GM12801 (cell line): Measurements from ENCODE around the gene DCUN1D5.

Source experiments
- TF ChIP-seq, protein P1 (sequence below): IDR thresholded peaks from one replicate; pipeline ENCODE4 v1.5.1; 2011; ENCODE audit warnings: control low read depth; ENCODE audit not compliant: insufficient read length; ENCODE audit errors: extremely low read depth

DCUN1D5 gene

DNA sequence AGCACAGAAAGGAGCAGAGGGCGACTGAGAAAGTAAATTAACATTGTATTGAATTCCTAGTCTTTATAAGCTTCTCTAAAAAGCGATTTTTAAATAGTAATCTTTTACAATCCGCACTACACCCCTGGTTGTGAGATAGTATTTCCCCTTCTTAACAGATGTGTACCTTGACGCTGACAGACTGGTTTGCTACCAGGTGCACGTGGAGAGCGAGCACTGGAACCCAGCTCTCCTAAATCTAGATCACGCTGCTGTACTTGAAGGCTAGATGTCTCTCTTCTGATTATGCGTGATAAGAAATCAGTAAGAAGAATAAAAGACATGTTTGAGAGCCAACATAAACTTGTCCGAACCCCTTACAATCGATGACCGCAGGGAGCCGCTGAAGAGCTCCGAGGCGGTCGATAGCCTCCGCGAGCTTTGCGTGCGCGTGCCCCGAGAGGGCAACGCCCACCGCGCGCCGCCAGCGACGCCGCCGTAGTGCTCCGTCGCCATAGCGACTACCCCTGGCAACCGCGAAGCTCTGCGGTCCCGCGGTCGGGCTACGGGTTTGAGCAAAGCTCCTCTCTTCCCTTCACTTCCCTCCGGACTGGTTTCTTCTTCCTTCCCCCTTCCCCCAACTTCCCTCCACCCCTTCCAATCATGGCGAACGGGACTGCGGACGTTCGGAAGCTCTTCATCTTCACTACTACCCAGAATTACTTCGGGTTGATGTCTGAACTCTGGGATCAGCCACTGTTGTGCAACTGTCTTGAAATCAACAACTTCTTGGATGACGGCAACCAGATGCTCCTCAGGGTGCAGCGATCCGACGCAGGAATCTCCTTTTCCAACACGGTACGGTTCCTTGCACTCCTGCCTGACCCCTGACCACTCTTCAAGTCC, 17.2 kb upstream of the DCUN1D5 start, which contains the start of gene DYNC2H1:
Gene DYNC2H1 (plus strand): TSS at position 494 of the 885 bp plus-strand sequence. CDS start 149 bp downstream, at position 643.
- TF ChIP-seq, protein P1, sequence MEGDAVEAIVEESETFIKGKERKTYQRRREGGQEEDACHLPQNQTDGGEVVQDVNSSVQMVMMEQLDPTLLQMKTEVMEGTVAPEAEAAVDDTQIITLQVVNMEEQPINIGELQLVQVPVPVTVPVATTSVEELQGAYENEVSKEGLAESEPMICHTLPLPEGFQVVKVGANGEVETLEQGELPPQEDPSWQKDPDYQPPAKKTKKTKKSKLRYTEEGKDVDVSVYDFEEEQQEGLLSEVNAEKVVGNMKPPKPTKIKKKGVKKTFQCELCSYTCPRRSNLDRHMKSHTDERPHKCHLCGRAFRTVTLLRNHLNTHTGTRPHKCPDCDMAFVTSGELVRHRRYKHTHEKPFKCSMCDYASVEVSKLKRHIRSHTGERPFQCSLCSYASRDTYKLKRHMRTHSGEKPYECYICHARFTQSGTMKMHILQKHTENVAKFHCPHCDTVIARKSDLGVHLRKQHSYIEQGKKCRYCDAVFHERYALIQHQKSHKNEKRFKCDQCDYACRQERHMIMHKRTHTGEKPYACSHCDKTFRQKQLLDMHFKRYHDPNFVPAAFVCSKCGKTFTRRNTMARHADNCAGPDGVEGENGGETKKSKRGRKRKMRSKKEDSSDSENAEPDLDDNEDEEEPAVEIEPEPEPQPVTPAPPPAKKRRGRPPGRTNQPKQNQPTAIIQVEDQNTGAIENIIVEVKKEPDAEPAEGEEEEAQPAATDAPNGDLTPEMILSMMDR, result no peak

DNA sequence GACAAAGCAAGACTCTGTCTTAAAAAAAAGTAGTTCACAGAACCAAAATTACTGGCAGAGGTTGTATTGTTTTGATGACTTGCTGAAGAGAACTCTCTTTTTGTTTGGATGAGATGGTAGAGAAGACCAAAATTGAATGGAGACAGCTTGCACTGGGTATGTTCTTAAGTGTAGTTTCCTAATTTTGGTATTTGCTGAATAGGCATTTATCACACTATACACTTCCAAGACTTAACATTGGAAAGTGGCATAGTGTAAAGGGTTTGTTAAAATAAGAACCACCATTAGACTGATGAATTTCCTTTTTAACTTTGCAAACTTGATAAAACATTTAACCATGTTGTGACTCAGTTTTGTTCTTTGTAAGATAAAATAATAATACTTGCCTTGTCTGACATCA, 5.3 kb upstream of the DCUN1D5 start:
- TF ChIP-seq, protein P1, result no peak

DNA sequence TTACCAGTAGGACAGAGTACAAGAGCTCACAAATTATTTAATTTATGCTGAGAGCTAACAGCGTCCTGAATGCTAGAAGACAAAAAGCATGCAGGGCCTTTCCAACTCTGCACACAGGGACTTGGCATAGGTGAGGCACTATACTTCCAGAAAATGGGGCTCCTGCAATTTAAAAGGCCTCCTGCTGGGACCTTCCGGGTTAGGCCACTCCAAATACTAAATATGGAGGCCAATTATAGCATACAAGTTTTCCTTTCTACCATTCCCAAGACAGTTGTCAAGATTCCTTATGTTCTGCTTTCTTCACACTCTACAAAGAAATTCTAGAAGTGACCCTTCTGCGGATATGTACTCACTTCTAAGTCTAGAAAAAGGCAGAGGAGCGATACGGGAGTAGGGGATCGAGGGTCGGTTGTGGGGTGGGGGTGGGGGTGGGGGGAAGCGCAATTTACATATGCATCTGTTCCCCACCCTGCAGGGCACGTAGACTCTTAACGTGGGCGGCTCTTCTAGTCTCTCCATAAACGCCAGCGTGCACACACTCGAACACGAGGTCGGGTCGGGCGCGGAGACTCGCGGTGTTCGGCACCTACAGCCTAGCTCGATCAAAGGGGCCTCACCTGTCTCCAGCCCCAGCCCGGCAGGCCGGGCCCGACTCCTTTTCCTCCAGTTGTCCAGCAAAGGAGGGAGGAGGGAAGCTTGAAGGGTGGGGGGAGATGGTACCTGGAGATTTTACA, 728 bp downstream of the DCUN1D5 start:
- TF ChIP-seq, protein P1, result no peak

DNA sequence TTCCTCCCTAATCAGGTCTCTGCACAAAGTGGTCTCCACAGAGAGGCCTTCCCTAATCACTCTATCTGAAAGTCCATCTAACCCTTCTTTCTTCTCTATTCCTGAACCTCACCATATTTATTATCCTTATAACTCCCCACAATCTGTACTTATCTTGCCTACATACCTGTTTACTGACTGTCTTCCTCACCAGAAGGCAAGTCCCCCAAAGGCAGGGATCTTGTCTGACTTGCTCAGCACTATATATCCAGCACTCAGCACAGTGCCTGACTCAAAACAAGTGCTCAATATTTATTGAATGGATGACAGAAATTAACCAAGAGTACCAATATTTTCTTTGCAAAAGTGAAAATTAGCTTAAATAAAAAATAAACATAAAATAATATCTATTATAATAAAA, 5.5 kb downstream of the DCUN1D5 start:
- TF ChIP-seq, protein P1, result no peak

DNA sequence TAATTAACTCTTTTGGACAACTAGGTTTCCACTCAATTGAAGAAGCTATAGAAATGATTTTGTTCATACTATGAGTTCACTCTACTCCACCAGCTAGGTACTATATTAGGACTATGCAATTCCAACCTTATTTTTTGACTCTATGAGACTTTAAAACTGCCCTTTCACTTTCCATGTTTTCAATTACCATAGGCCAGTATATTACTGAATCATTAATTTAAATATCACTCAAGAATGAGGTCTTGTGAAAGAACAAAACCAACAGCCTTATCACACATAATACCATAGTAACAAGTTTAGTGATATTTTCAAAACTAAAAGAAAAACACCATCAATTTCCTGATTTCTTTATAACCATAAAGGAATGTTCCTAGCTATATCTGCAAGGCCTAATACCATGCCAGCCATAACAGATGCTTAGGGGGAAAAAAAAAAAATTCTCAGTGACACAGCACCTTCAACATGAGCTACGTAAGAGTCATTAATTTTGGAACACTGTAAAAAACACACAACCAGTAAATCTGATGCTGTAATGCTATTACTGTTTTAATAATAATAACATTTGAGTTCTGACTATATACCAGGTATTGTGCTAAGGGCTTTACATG, 6.1 kb downstream of the DCUN1D5 start:
- TF ChIP-seq, protein P1, result no peak

DNA sequence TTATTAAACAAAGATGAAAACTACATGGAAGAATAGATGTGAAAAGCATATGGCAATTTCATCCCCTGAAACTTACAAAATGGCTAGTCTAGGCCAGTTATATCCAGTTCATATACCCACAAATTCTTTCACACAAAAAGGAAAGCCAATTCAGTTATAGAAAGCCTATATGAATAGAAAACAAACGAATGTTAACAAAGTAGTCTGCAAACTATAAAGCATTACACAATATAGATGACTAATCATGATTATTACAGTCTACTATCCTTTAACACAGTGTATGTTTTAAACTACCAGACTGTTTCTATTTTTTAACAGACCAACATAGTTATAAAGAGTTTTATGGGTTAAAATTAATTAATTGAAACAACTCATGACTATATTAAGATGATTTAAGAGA, 12.1 kb downstream of the DCUN1D5 start:
- TF ChIP-seq, protein P1, result no peak

DNA sequence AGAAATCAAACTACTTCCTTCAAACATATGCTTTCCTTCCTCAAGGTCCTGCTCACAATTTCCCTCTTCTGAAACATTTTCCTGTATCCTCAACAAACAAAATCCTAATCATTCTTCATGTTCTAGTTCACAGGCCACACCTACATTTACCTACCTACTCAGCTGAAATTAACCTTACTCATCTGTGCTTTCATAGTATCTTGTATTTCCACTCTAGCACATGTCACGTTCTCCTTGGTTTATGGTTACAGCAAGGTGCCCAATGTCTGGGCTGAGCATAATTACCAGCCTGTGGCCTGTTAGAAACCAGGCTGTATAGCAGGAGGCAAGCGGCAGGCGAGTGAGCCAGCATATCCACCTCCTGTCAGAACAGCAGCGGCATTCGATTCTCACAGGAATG, 13.2 kb downstream of the DCUN1D5 start:
- TF ChIP-seq, protein P1, result no peak
